CD4-positive, alpha-beta T cell treated with Interferon alpha-2 for 1 hour (primary cell): ENCODE data around the gene TMEM131.
"Not testable (repeated sequence)": the region's sequence is repeated elsewhere in the genome, so short reads cannot be mapped to it uniquely, and the experiment has no call there.

ENCODE experiments used
- DNase-seq, 2 donors: peaks; one replicate each; pipeline ENCODE4 v3.0.0-alpha.2; 2020 to 2022

TMEM131 gene

GRCh38 chr2:97995734-97996624 is at the start of gene TMEM131:
Gene TMEM131, minus strand, starts transcription at chr2:97995948. Its CDS starts 286 bp downstream, at chr2:97995662.
- peak; percentile 93 to 95 for DNase-seq

- not testable (repeated sequence) for DNase-seq
These were observed 49.0 kb upstream of the TMEM131 start for GRCh38 chr2:98044730-98045129.

- DNase-seq: no peak
These were observed 47.4 kb upstream of the TMEM131 start for GRCh38 chr2:98043101-98043500.

- DNase-seq: no peak
These were observed 44.7 kb upstream of the TMEM131 start for GRCh38 chr2:98040331-98040939.

- DNase-seq: peak in 1 of 2 donors; percentile 45
These were observed 43.5 kb upstream of the TMEM131 start for GRCh38 chr2:98039085-98039756.

- no peak for DNase-seq
These were observed 42.1 kb upstream of the TMEM131 start for GRCh38 chr2:98037666-98038336.

- DNase-seq: no peak
These were observed 41.5 kb upstream of the TMEM131 start for GRCh38 chr2:98037206-98037605.

GRCh38 chr2:98036349-98037000 is 40.7 kb upstream of the TMEM131 start:
- no peak for DNase-seq

GRCh38 chr2:98034745-98035144 is 39.0 kb upstream of the TMEM131 start:
- DNase-seq: no peak

- DNase-seq: no peak
These were observed 36.3 kb upstream of the TMEM131 start for GRCh38 chr2:98032086-98032485.

- no peak for DNase-seq
These were observed 34.0 kb upstream of the TMEM131 start for GRCh38 chr2:98029718-98030222.

- DNase-seq: no peak
These were observed 33.4 kb upstream of the TMEM131 start for GRCh38 chr2:98028931-98029717.

GRCh38 chr2:98028101-98028561 is 32.4 kb upstream of the TMEM131 start:
- no peak for DNase-seq

GRCh38 chr2:98027538-98027937 is 31.8 kb upstream of the TMEM131 start:
- DNase-seq: peak in 1 of 2 donors; percentile 11

- peak; percentile 33 to 47 for DNase-seq
These were observed 31.3 kb upstream of the TMEM131 start for GRCh38 chr2:98026927-98027522.

GRCh38 chr2:98026292-98026691 is 30.5 kb upstream of the TMEM131 start:
- no peak for DNase-seq

- DNase-seq: no peak
These were observed 29.8 kb upstream of the TMEM131 start for GRCh38 chr2:98025481-98026037.

GRCh38 chr2:98022067-98022466 is 26.3 kb upstream of the TMEM131 start:
- DNase-seq: not testable (repeated sequence)

GRCh38 chr2:98020992-98021713 is 25.4 kb upstream of the TMEM131 start:
- DNase-seq: no peak

GRCh38 chr2:98020516-98020915 is 24.8 kb upstream of the TMEM131 start:
- DNase-seq: no peak
